Vagina (tissue), 2 donors: Measurements from ENCODE around the gene PLA2R1. TPM values are rescaled to one million over a fixed set of nuclear protein-coding genes. Genes with fewer than 3 reads are reported as not detected.

Experiments
- DNase-seq, 2 donors: peaks; one replicate each; pipeline ENCODE4 v3.0.0-alpha.2; 2017; ENCODE audit errors: extremely low spot score in 2 of 2
- H3K27ac ChIP-seq: fragments of 200-600 bp; sonication (generic); one replicate; pipeline ENCODE4 v1.5.1; 2019
- H3K27me3 ChIP-seq: fragments of 200-600 bp; sonication (generic); one replicate; pipeline ENCODE4 v1.5.1; 2019
- H3K36me3 ChIP-seq, 2 donors: fragments of 200-600 bp; sonication (generic); one replicate each; pipeline ENCODE4 v1.5.1; 2017 to 2019
- H3K4me1 ChIP-seq: fragments of 200-600 bp; sonication (generic); one replicate; pipeline ENCODE4 v1.5.1; 2019
- H3K4me3 ChIP-seq, 2 donors: fragments of 200-600 bp; sonication (generic); 1 replicate in 1 of 2; 2 replicates in 1 of 2; pipeline ENCODE4 v1.5.1; 2016 to 2019
- H3K9me3 ChIP-seq: fragments of 200-600 bp; sonication (generic); one replicate; pipeline ENCODE4 v1.5.1; 2019
- CTCF ChIP-seq, 3 experiments: fragments of 450-650 bp in 2 of 3; fragments of 200-600 bp in 1 of 3; sonication (generic) in 1 of 3; IDR thresholded peaks; one replicate each; pipeline ENCODE4 v1.5.1; 2017 to 2019; ENCODE audit warnings: antibody characterized with exemption in 3 of 3, mild to moderate bottlenecking in 2 of 3, moderate library complexity in 2 of 3
- POLR2A ChIP-seq, 2 donors: fragments of 450-650 bp; IDR thresholded peaks; one replicate each; pipeline ENCODE4 v1.6.1; 2017; ENCODE audit warnings: antibody characterized with exemption in 2 of 2, mild to moderate bottlenecking in 2 of 2, moderate library complexity in 2 of 2
- POLR2AphosphoS5 ChIP-seq, 2 donors: sonication (generic); formaldehyde crosslinking; IDR thresholded peaks; one replicate each; pipeline ENCODE4 v1.9.0; 2017; ENCODE audit warnings: antibody characterized with exemption in 2 of 2, mild to moderate bottlenecking in 2 of 2, low read depth in 1 of 2; ENCODE audit not compliant: insufficient read depth in 1 of 2
- intact Hi-C: fragments of 100-400 bp; cut with DNase I; formaldehyde crosslinking; loops from one replicate; pipeline ENCODE4 v1.15.1; 2023
- total RNA-seq: library from RNA; depleted of rRNA; stranded (reverse); fragments of >200 nt; gene quantifications from one replicate; pipeline ENCODE4 v1.2.3, GENCODE V29; 2016

The PLA2R1 gene
- total RNA-seq, 1 donor from 2014 or later: 24.3 TPM

GRCh38 chr2:159982842-159983785 is 79.3 kb downstream of the PLA2R1 start:
- TF ChIP-seq CTCF (IDR thresholded peaks at IDR 0.05) (no peak), POLR2A (IDR thresholded peaks at IDR 0.05) (no peak), POLR2AphosphoS5 (IDR thresholded peaks at IDR 0.05; ENCODE audit: insufficient read depth in 1 of 2, low read depth in 1 of 2) (no peak)
- Histone ChIP-seq H3K9me3 (no peaks in the 10 kb centered on the region), H3K27me3 (no peaks in the 10 kb centered on the region), H3K4me3 (no peak overlapping the region), H3K27ac (peak overlapping the region; percentile 27), H3K36me3 (peaks cover 0 to 17% of the 10 kb centered on the region in 2 donors), H3K4me1 (peaks cover 19% of the 10 kb centered on the region)
- intact Hi-C loops: no loop called here
- DNase-seq: no peak

- Histone ChIP-seq H3K27ac (peak overlapping the region; percentile 27), H3K4me3 (no peak overlapping the region), H3K9me3 (no peaks in the 10 kb centered on the region), H3K4me1 (peaks cover 19% of the 10 kb centered on the region), H3K36me3 (peaks cover 0 to 17% of the 10 kb centered on the region in 2 donors), H3K27me3 (no peaks in the 10 kb centered on the region)
- TF ChIP-seq POLR2A (IDR thresholded peaks at IDR 0.05) (no peak), POLR2AphosphoS5 (IDR thresholded peaks at IDR 0.05; ENCODE audit: insufficient read depth in 1 of 2, low read depth in 1 of 2) (peak in 1 of 2 donors; percentile 70)
- DNase-seq: no peak
- intact Hi-C loops: no loop called here
Observed at GRCh38 chr2:159982270-159982669, 80.1 kb downstream of the PLA2R1 start.

- Histone ChIP-seq H3K36me3 (peaks cover 0 to 18% of the 10 kb centered on the region in 2 donors), H3K9me3 (no peaks in the 10 kb centered on the region), H3K27ac (no peak overlapping the region), H3K4me1 (peaks cover 1% of the 10 kb centered on the region), H3K4me3 (no peak overlapping the region), H3K27me3 (no peaks in the 10 kb centered on the region)
- DNase-seq: no peak
- intact Hi-C loops: no loop called here
- TF ChIP-seq CTCF (IDR thresholded peaks at IDR 0.05) (no peak), POLR2A (IDR thresholded peaks at IDR 0.05) (no peak), POLR2AphosphoS5 (IDR thresholded peaks at IDR 0.05; ENCODE audit: insufficient read depth in 1 of 2, low read depth in 1 of 2) (no peak)
Observed at GRCh38 chr2:159976527-159977160, 85.8 kb downstream of the PLA2R1 start.

GRCh38 chr2:159973325-159973724 is 89.1 kb downstream of the PLA2R1 start:
- H3K27me3 ChIP-seq: no peaks in the 10 kb centered on the region

More at GRCh38 chr2:159973325-159973724, 89.1 kb downstream of the PLA2R1 start:
- Histone ChIP-seq H3K4me3 (no peak overlapping the region), H3K36me3 (peaks cover 0 to 21% of the 10 kb centered on the region in 2 donors), H3K9me3 (no peaks in the 10 kb centered on the region), H3K4me1 (no peaks in the 10 kb centered on the region), H3K27ac (no peak overlapping the region)
- no peak for DNase-seq
- intact Hi-C loops: no loop called here
- TF ChIP-seq POLR2AphosphoS5 (IDR thresholded peaks at IDR 0.05; ENCODE audit: insufficient read depth in 1 of 2, low read depth in 1 of 2) (no peak), CTCF (IDR thresholded peaks at IDR 0.05) (no peak), POLR2A (IDR thresholded peaks at IDR 0.05) (no peak)
